Ishikawa (cell line): Measurements from ENCODE around the gene EVC2.

Experiments
- EGR1 ChIP-seq: IDR thresholded peaks from 2 replicates; pipeline ENCODE4 v1.6.1; 2012
- EP300 ChIP-seq: IDR thresholded peaks from 2 replicates; pipeline ENCODE4 v1.6.1; 2012; ENCODE audit warnings: borderline replicate concordance
- FOXM1 ChIP-seq: IDR thresholded peaks from 2 replicates; pipeline ENCODE4 v1.6.1; 2012; ENCODE audit warnings: low read depth, borderline replicate concordance
- MAX ChIP-seq: IDR thresholded peaks from 2 replicates; pipeline ENCODE4 v1.6.1; 2012
- NFIC ChIP-seq: IDR thresholded peaks from 2 replicates; pipeline ENCODE4 v1.6.1; 2012
- RAD21 ChIP-seq: IDR thresholded peaks from 2 replicates; pipeline ENCODE4 v1.6.1; 2012; ENCODE audit warnings: low read depth
- TAF1 ChIP-seq: IDR thresholded peaks from 2 replicates; pipeline ENCODE4 v1.6.1; 2012; ENCODE audit warnings: low read depth, mild to moderate bottlenecking
- TEAD4 ChIP-seq: IDR thresholded peaks from 2 replicates; pipeline ENCODE4 v1.6.1; 2012
- YY1 ChIP-seq: IDR thresholded peaks from 2 replicates; pipeline ENCODE4 v1.6.1; 2012; ENCODE audit warnings: low read depth

- no peak for TF ChIP-seq EP300
- TF ChIP-seq TEAD4 = no peak
- no peak for TF ChIP-seq TAF1
- no peak for TF ChIP-seq EGR1
- no peak for TF ChIP-seq MAX
- no peak for TF ChIP-seq NFIC
- no peak for TF ChIP-seq RAD21
- TF ChIP-seq YY1 = no peak
- no peak for TF ChIP-seq FOXM1
These were observed 4.2 kb upstream of the EVC2 start for GRCh38 chr4:5712517-5712916.
